ENCODE measurements around the gene SNX12.

DNA sequence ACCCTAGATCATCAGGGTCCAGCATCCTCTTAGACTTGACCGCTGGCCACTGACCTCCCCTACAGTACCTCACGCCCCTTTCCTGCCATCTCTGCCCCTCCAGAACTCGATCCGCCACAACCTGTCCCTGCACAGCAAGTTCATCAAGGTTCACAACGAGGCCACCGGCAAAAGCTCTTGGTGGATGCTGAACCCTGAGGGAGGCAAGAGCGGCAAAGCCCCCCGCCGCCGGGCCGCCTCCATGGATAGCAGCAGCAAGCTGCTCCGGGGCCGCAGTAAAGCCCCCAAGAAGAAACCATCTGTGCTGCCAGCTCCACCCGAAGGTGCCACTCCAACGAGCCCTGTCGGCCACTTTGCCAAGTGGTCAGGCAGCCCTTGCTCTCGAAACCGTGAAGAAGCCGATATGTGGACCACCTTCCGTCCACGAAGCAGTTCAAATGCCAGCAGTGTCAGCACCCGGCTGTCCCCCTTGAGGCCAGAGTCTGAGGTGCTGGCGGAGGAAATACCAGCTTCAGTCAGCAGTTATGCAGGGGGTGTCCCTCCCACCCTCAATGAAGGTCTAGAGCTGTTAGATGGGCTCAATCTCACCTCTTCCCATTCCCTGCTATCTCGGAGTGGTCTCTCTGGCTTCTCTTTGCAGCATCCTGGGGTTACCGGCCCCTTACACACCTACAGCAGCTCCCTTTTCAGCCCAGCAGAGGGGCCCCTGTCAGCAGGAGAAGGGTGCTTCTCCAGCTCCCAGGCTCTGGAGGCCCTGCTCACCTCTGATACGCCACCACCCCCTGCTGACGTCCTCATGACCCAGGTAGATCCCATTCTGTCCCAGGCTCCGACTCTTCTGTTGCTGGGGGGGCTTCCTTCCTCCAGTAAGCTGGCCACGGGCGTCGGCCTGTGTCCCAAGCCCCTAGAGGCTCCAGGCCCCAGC, 32.7 kb upstream of the SNX12 start:
- TF ChIP-seq, protein P1, sequence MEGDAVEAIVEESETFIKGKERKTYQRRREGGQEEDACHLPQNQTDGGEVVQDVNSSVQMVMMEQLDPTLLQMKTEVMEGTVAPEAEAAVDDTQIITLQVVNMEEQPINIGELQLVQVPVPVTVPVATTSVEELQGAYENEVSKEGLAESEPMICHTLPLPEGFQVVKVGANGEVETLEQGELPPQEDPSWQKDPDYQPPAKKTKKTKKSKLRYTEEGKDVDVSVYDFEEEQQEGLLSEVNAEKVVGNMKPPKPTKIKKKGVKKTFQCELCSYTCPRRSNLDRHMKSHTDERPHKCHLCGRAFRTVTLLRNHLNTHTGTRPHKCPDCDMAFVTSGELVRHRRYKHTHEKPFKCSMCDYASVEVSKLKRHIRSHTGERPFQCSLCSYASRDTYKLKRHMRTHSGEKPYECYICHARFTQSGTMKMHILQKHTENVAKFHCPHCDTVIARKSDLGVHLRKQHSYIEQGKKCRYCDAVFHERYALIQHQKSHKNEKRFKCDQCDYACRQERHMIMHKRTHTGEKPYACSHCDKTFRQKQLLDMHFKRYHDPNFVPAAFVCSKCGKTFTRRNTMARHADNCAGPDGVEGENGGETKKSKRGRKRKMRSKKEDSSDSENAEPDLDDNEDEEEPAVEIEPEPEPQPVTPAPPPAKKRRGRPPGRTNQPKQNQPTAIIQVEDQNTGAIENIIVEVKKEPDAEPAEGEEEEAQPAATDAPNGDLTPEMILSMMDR (conservative IDR thresholded peaks at IDR 0.05; ENCODE audit: low read depth, low read length), result no peak
- TF ChIP-seq EZH2phosphoT487 (IDR thresholded peaks at IDR 0.05; ENCODE audit: borderline replicate concordance, low read length), result no peak

All from PC-3 (cell line).